Suppressor macrophage treated with lipopolysaccharide for 4 hours (primary cell): ENCODE data around the gene SENP1.

ENCODE experiments used
- DNase-seq: peaks from one replicate; pipeline ENCODE4 v3.0.0-alpha.2; 2020

SENP1 gene

GRCh38 chr12:48015954-48016353 is 89.9 kb downstream of the SENP1 start:
- DNase-seq, result no peak

- DNase-seq, result no peak
Measured at GRCh38 chr12:48015129-48015528, 90.8 kb downstream of the SENP1 start.

GRCh38 chr12:48013287-48013686 is 92.6 kb downstream of the SENP1 start:
- DNase-seq, result no peak

- DNase-seq, result no peak
Measured at GRCh38 chr12:48012070-48012469, 93.8 kb downstream of the SENP1 start.

- no peak for DNase-seq
Measured at GRCh38 chr12:48010366-48010970, 95.4 kb downstream of the SENP1 start.

- DNase-seq, result no peak
Measured at GRCh38 chr12:48009471-48009870, 96.4 kb downstream of the SENP1 start.

- no peak for DNase-seq
Measured at GRCh38 chr12:48008950-48009349, 96.9 kb downstream of the SENP1 start.

GRCh38 chr12:48008349-48008748 is 97.5 kb downstream of the SENP1 start:
- no peak for DNase-seq

GRCh38 chr12:48007206-48007605 is 98.7 kb downstream of the SENP1 start:
- no peak for DNase-seq

GRCh38 chr12:48005750-48006021 is 100.2 kb downstream of the SENP1 start:
- DNase-seq, result no peak

GRCh38 chr12:48005001-48005749 is 100.7 kb downstream of the SENP1 start:
- no peak for DNase-seq

- DNase-seq, result peak; percentile 6
Measured at GRCh38 chr12:48004053-48004941, 101.6 kb downstream of the SENP1 start, which contains the start of gene COL2A1. TSS of gene COL2A1 (minus strand) at chr12:48004476. CDS start at chr12:48004321, 155 bp downstream.

- DNase-seq, result no peak
Measured at GRCh38 chr12:48003226-48004052, 102.4 kb downstream of the SENP1 start.

- DNase-seq, result peak; percentile 6
Measured at GRCh38 chr12:48002773-48003218, 103.1 kb downstream of the SENP1 start.

GRCh38 chr12:48002414-48002730 is 103.5 kb downstream of the SENP1 start:
- no peak for DNase-seq

- DNase-seq, result peak; percentile 21
Measured at GRCh38 chr12:48001505-48002413, 104.1 kb downstream of the SENP1 start.

- peak; percentile 50 for DNase-seq
Measured at GRCh38 chr12:48000878-48001504, 104.9 kb downstream of the SENP1 start.

GRCh38 chr12:47999816-48000215 is 106.1 kb downstream of the SENP1 start:
- no peak for DNase-seq

GRCh38 chr12:47997321-47997720 is 108.6 kb downstream of the SENP1 start:
- no peak for DNase-seq

GRCh38 chr12:47995981-47996401 is 109.9 kb downstream of the SENP1 start:
- DNase-seq, result no peak

GRCh38 chr12:47993491-47993890 is 112.4 kb downstream of the SENP1 start:
- no peak for DNase-seq
